Measurements from ENCODE around the gene OR8A1. TPM values are rescaled to one million over a fixed set of nuclear protein-coding genes. Genes with fewer than 3 reads are reported as not detected.

The OR8A1 gene
- total and polyA plus RNA-seq, 7 donors = not detected

DNA sequence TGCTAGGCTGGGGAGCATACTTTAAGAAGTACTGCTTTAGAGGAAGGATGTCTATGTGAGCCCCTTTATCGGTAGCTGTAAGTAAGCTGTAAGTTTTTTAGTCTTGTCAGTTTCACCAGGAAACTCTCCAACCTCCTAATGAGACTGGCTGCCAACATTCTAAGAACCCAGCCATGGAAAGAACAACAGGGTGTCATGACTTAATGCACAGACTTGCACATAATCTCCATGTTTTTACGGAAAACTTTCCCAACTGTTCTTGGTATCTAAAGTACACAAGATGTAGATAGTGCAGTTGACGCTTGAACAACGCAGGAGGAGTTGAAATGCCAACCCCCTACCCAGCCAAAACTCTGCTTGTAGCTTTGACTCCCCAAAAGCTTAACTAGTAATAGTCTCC, 9.0 kb downstream of the OR8A1 start:
- no peak for DNase-seq
- no peaks in the 10 kb centered on the region for H3K36me3 ChIP-seq
- intact Hi-C loops (cut with DNase I) = no loop called here
- H3K4me1 ChIP-seq = no peaks in the 10 kb centered on the region
- TF ChIP-seq POLR2A (IDR thresholded peaks at IDR 0.05) (no peak), POLR2AphosphoS5 (IDR thresholded peaks at IDR 0.05) (no peak), EP300 (IDR thresholded peaks at IDR 0.05) (no peak)
- TF ChIP-seq, protein P1, sequence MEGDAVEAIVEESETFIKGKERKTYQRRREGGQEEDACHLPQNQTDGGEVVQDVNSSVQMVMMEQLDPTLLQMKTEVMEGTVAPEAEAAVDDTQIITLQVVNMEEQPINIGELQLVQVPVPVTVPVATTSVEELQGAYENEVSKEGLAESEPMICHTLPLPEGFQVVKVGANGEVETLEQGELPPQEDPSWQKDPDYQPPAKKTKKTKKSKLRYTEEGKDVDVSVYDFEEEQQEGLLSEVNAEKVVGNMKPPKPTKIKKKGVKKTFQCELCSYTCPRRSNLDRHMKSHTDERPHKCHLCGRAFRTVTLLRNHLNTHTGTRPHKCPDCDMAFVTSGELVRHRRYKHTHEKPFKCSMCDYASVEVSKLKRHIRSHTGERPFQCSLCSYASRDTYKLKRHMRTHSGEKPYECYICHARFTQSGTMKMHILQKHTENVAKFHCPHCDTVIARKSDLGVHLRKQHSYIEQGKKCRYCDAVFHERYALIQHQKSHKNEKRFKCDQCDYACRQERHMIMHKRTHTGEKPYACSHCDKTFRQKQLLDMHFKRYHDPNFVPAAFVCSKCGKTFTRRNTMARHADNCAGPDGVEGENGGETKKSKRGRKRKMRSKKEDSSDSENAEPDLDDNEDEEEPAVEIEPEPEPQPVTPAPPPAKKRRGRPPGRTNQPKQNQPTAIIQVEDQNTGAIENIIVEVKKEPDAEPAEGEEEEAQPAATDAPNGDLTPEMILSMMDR (IDR thresholded peaks at IDR 0.05) = no peak
- WGBS, 2 donors = 60 to 71% methylated on average over 4 of the region's 4 CpGs
- H3K4me3 ChIP-seq = no peak overlapping the region
- H3K27me3 ChIP-seq = no peaks in the 10 kb centered on the region
- H3K9me3 ChIP-seq = no peaks in the 10 kb centered on the region
- no peak overlapping the region for H3K27ac ChIP-seq

DNA sequence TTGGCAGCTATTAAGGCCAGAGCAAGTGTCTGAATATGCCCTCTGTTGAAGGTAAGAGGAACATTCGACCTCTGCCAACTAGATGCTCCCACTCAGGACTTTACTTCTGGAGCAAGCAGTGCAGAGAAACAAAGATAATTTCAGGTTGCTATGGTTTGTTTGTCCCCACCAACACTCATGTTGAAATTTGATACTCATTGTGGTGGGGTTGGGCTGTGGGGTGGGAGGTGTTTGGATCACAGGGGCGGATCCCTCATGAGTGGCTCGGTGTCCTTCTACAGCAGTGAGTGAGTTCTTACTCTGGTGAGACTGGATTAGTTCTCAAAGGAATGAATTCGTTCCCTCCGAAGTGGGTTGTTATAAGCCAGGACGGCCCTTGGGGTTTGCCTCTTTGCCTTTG, 12.0 kb downstream of the OR8A1 start:
- DNase-seq = no peak
- WGBS, 2 donors = 69 to 81% methylated on average over 6 of the region's 6 CpGs
- Histone ChIP-seq H3K27ac (no peak overlapping the region), H3K36me3 (no peaks in the 10 kb centered on the region), H3K9me3 (no peaks in the 10 kb centered on the region), H3K4me1 (no peaks in the 10 kb centered on the region), H3K4me3 (no peak overlapping the region), H3K27me3 (no peaks in the 10 kb centered on the region)
- intact Hi-C loops (cut with DNase I) = no loop called here
- TF ChIP-seq EP300 (IDR thresholded peaks at IDR 0.05) (no peak), POLR2AphosphoS5 (IDR thresholded peaks at IDR 0.05) (no peak), POLR2A (IDR thresholded peaks at IDR 0.05) (no peak)
- TF ChIP-seq, protein P1 (IDR thresholded peaks at IDR 0.05) = no peak

DNA sequence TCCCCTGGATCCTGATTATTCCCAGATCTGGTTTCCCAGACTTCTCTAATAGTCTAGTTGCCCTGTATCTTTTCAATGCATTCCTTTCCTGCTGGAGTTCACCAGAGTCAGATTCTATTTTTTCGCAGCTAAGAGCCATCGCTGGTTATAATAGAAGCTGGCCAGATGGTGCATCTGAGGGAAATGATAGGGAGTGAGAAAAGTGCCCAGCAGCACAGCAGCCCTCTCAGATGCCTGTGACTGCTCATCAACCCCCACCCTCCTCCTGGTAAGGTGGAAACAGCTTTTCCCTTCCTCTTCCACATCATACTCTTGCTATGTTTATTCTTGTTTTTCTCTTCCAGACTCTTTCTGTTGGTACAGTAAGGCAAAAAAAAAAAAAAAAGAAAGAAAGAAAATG, 12.8 kb downstream of the OR8A1 start:
- H3K36me3 ChIP-seq = no peaks in the 10 kb centered on the region
- DNase-seq = no peak
- H3K27me3 ChIP-seq = no peaks in the 10 kb centered on the region
- H3K27ac ChIP-seq = no peak overlapping the region
- WGBS, 2 donors = 86 to 93% methylated on average over 2 of the region's 2 CpGs
- no peak overlapping the region for H3K4me3 ChIP-seq
- no peaks in the 10 kb centered on the region for H3K4me1 ChIP-seq
- no peaks in the 10 kb centered on the region for H3K9me3 ChIP-seq
- intact Hi-C loops (cut with DNase I) = no loop called here
- TF ChIP-seq, protein P1 (IDR thresholded peaks at IDR 0.05) = no peak
- TF ChIP-seq POLR2A (IDR thresholded peaks at IDR 0.05) (no peak), POLR2AphosphoS5 (IDR thresholded peaks at IDR 0.05) (no peak), EP300 (IDR thresholded peaks at IDR 0.05) (no peak)

DNA sequence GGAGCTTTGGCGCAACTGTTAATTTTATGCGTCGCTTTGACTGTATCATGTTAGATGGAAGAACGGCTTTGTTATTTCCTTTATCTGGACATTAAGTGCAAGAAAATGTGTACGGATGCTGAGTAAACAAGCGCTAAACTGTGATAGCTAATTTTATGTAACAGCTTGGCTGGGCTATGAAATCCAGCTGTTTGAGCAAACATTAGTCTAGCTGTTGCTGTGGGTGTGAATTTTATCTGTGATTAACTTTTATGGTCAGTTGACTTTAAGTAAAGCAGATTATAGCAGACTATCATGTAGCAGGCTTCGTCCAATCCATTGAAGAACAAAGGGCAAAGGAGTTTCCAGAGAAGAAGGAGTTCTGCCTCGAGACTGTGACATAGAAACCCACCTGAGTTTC, 14.0 kb downstream of the OR8A1 start:
- TF ChIP-seq POLR2AphosphoS5 (IDR thresholded peaks at IDR 0.05) = no peak
- no peak for TF ChIP-seq EP300 (IDR thresholded peaks at IDR 0.05)
- TF ChIP-seq POLR2A (IDR thresholded peaks at IDR 0.05) = no peak
- TF ChIP-seq, protein P1 (IDR thresholded peaks at IDR 0.05) = no peak
- Histone ChIP-seq H3K27me3 (no peaks in the 10 kb centered on the region), H3K27ac (no peak overlapping the region), H3K9me3 (no peaks in the 10 kb centered on the region), H3K4me3 (no peak overlapping the region), H3K4me1 (no peaks in the 10 kb centered on the region), H3K36me3 (no peaks in the 10 kb centered on the region)
- intact Hi-C loops (cut with DNase I) = no loop called here
- 15 to 54% methylated on average over 8 of the region's 8 CpGs for WGBS, 2 donors
- DNase-seq = no peak

DNA sequence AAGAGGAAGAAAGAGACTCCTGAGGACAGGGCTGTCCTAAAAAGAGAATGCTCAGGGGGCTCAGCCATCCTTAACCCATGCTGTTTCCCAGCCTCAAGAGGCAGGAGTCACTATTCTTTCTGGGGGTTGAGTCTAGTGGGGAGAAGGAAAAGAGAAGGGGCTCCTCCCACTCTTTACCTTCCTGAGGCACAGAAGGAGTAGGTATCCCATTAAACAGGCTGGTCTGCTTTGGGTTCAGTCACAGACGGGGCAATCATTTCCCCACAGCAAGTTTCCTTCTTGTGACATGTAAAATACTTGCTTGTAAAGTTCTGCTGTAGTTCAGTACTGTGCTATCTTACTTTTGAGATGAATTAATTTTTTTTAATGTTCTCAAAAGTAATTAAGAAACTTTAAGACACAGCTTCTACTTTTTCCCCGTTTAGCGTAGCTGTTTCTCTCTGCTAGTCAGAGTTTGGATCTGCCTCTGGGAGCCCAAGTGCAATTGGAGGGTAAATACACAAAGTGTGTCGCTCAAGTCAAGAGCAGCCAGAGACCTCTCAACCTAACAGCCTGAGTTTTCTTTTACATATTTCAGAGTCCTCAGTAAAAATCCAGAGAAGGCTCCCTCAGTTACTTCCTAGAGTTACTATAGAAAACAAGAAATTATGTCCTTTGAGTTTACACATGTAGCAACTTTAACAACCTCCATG, 15.0 kb downstream of the OR8A1 start:
- intact Hi-C loops (cut with DNase I) = loop anchor here (5.0 kb wide), 2 partner anchors 168 to 513 kb away; no protein-coding TSS in a partner anchor
- Histone ChIP-seq H3K36me3 (no peaks in the 10 kb centered on the region), H3K4me3 (no peak overlapping the region), H3K27me3 (no peaks in the 10 kb centered on the region), H3K9me3 (no peaks in the 10 kb centered on the region), H3K4me1 (no peaks in the 10 kb centered on the region), H3K27ac (no peak overlapping the region)
- no peak for TF ChIP-seq POLR2A (IDR thresholded peaks at IDR 0.05)
- TF ChIP-seq, protein P1 (IDR thresholded peaks at IDR 0.05) = no peak
- TF ChIP-seq POLR2AphosphoS5 (IDR thresholded peaks at IDR 0.05) = no peak
- no peak for TF ChIP-seq EP300 (IDR thresholded peaks at IDR 0.05)
- DNase-seq = no peak
- 24 to 66% methylated on average over 4 of the region's 4 CpGs for WGBS, 2 donors

All from sigmoid colon (tissue), 7 donors.